PFSK-1 (cell line): ENCODE data around the gene TRAPPC6A.

Experiments
- FOXP2 ChIP-seq: optimal IDR thresholded peaks from 2 replicates; pipeline ENCODE3; 2011; ENCODE audit warnings: borderline replicate concordance, control low read depth, inconsistent platforms; ENCODE audit not compliant: insufficient read depth; ENCODE audit errors: extremely low read length, extremely low read depth
- POLR2AphosphoS5 ChIP-seq: IDR thresholded peaks from 2 replicates; pipeline ENCODE4 v1.6.1; 2012; ENCODE audit warnings: low read depth, mild to moderate bottlenecking, control low read depth, low read length, moderate library complexity
- REST ChIP-seq, 2 experiments: IDR thresholded peaks; 2 replicates each; pipeline versions ENCODE4 v1.6.1 to v1.8.0; 2011 to 2012; ENCODE audit warnings: low read depth in 2 of 2, low read length in 2 of 2, control low read depth in 1 of 2, inconsistent platforms in 1 of 2, mild to moderate bottlenecking in 1 of 2, moderate library complexity in 1 of 2; ENCODE audit not compliant: insufficient read depth in 1 of 2
- SIN3A ChIP-seq: IDR thresholded peaks from 2 replicates; pipeline ENCODE4 v1.6.1; 2012; ENCODE audit warnings: mild to moderate bottlenecking, low read length, moderate library complexity, borderline replicate concordance; ENCODE audit not compliant: insufficient read depth
- TAF1 ChIP-seq: IDR thresholded peaks from 2 replicates; pipeline ENCODE4 v1.6.1; 2012; ENCODE audit warnings: low read length, control low read depth, borderline replicate concordance; ENCODE audit not compliant: insufficient read depth

- TF ChIP-seq POLR2AphosphoS5, result no peak
- TF ChIP-seq SIN3A, result no peak
- TF ChIP-seq REST (IDR thresholded peaks at IDR 0.05; ENCODE audit: insufficient read depth in 1 of 2, low read depth in 2 of 2, low read length in 2 of 2), result no peak
- no peak for TF ChIP-seq TAF1
- no peak for TF ChIP-seq FOXP2
Measured at GRCh38 chr19:45191375-45191774, 13.3 kb upstream of the TRAPPC6A start.
